HepG2 (cell line): ENCODE results near the gene HMGCR. TPM values are rescaled to one million over a fixed set of nuclear protein-coding genes. Genes with fewer than 3 reads are reported as not detected.

Experiments
- HNF4A ChIP-seq: sonication (generic); formaldehyde crosslinking; IDR thresholded peaks from 2 replicates; pipeline ENCODE4 v1.4.0; 2020; ENCODE audit warnings: missing genetic modification reagents
- MXI1 ChIP-seq: IDR thresholded peaks from 3 replicates; pipeline ENCODE4 v1.6.1; 2012; ENCODE audit warnings: low read depth, low read length, inconsistent platforms, borderline replicate concordance
- NFIC ChIP-seq: IDR thresholded peaks from 2 replicates; pipeline ENCODE4 v1.6.1; 2012; ENCODE audit warnings: mild to moderate bottlenecking, low read length, inconsistent platforms
- NFYB ChIP-seq: sonication (generic); formaldehyde crosslinking; IDR thresholded peaks from 2 replicates; pipeline ENCODE4 v1.4.0; 2020; ENCODE audit warnings: missing genetic modification reagents
- RAD21 ChIP-seq: fragments of 450-650 bp; formaldehyde crosslinking; IDR thresholded peaks from 2 replicates; pipeline ENCODE4 v1.5.0; 2020; ENCODE audit warnings: mild to moderate bottlenecking
- REXO4 ChIP-seq: sonication (generic); formaldehyde crosslinking; IDR thresholded peaks from 2 replicates; pipeline ENCODE4 v1.8.0; 2022; ENCODE audit warnings: missing genetic modification reagents, mild to moderate bottlenecking, borderline replicate concordance
- SALL2 ChIP-seq: sonication (generic); formaldehyde crosslinking; IDR thresholded peaks from 2 replicates; pipeline ENCODE4 v1.8.1; 2023; ENCODE audit warnings: mild to moderate bottlenecking, missing genetic modification reagents, inconsistent platforms
- SP140L ChIP-seq: sonication (generic); formaldehyde crosslinking; IDR thresholded peaks from 2 replicates; pipeline ENCODE4 v1.4.0; 2020; ENCODE audit warnings: missing genetic modification reagents, borderline replicate concordance
- SSRP1 ChIP-seq: IDR thresholded peaks from 2 replicates; pipeline ENCODE4 v1.6.1; 2016; ENCODE audit warnings: control low read depth
- ZFP37 ChIP-seq: sonication (generic); formaldehyde crosslinking; IDR thresholded peaks from 2 replicates; pipeline ENCODE4 v1.4.0; 2020; ENCODE audit warnings: missing genetic modification reagents, borderline replicate concordance
- ZFP82 ChIP-seq: sonication (generic); formaldehyde crosslinking; IDR thresholded peaks from 2 replicates; pipeline ENCODE4 v1.5.1; 2020; ENCODE audit warnings: mild to moderate bottlenecking, missing genetic modification reagents, borderline replicate concordance
- polyA plus RNA-seq, 8 experiments: library from polyadenylated mRNA; depleted of rRNA in 3 of 8; stranded (reverse) in 7 of 8; unstranded in 1 of 8; fragments of >200 nt; fragmentation: Illumina TruSeq in 4 of 8; extraction: Trizol in 4 of 8; gene quantifications; 2 replicates each; pipeline versions ENCODE4 v1.2.1 to v1.2.3, GENCODE V29; 2011 to 2016; ENCODE audit warnings: low read depth in 4 of 8, missing spikeins in 1 of 8, mixed read lengths in 1 of 8; ENCODE audit not compliant: insufficient read depth in 1 of 8
- total RNA-seq, 5 experiments: library from RNA; depleted of rRNA; stranded (reverse); fragments of >200 nt; fragmentation: Illumina TruSeq; extraction: Trizol; gene quantifications; 2 replicates each; pipeline ENCODE4 v1.2.3, GENCODE V29; 2016; ENCODE audit warnings: low read depth in 1 of 5
- TF ChIP-seq, protein P1 (sequence below): sonication (generic); formaldehyde crosslinking; conservative IDR thresholded peaks from 2 replicates; pipeline ENCODE4 v1.8.0; 2022; ENCODE audit warnings: missing genetic modification reagents
- TF ChIP-seq, protein P2 (sequence below): IDR thresholded peaks from 2 replicates; pipeline ENCODE4 v1.6.1; 2012; ENCODE audit warnings: inconsistent platforms
- TF ChIP-seq, protein P3 (sequence below), 2 experiments: fragments of 450-650 bp in 1 of 2; sonication (generic) in 1 of 2; formaldehyde crosslinking; IDR thresholded peaks; 2 replicates each; pipeline versions ENCODE4 v1.5.0 to v1.8.0; 2020 to 2022; ENCODE audit warnings: mild to moderate bottlenecking in 1 of 2, missing genetic modification reagents in 1 of 2
- TF ChIP-seq, protein P4 (sequence below): IDR thresholded peaks from 2 replicates; pipeline ENCODE4 v1.4.0; 2020; ENCODE audit warnings: mild to moderate bottlenecking, missing genetic modification reagents
- TF ChIP-seq, protein P5 (sequence below): sonication (generic); formaldehyde crosslinking; IDR thresholded peaks from 2 replicates; pipeline ENCODE4 v1.4.0; 2020; ENCODE audit warnings: missing genetic modification reagents

Gene HMGCR
- total and polyA plus RNA-seq, 2 of the 13 experiments (the other 11 are each of a cell fraction or from before 2014, with no cell fraction given), result 43.0 to 144 TPM

DNA sequence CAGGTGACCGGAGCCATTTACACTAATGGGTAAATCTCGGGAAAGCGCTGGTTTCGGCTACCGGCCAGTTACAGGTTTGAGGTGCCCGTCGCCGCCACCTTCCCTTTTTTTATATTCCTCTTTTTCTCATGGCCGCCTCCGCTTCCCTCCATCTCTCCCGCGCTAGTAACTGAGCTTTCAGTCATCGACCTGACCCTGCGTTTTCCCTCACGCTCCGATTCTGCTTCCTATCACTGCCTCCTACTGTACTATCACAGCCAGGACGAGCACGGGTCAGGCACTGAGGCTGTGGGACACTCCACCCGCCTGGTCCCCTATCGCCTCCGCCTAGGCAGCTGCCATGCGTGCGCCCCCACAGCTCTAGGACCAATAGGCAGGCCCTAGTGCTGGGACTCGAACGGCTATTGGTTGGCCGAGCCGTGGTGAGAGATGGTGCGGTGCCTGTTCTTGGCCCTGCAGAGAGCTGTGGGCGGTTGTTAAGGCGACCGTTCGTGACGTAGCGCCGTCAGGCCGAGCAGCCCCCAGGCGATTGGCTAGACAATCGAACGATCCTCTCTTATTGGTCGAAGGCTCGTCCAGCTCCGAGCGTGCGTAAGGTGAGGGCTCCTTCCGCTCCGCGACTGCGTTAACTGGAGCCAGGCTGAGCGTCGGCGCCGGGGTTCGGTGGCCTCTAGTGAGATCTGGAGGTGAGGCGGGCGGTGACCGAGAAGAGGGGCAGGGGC is at the start of gene HMGCR (continued):
- TF ChIP-seq, protein P1, sequence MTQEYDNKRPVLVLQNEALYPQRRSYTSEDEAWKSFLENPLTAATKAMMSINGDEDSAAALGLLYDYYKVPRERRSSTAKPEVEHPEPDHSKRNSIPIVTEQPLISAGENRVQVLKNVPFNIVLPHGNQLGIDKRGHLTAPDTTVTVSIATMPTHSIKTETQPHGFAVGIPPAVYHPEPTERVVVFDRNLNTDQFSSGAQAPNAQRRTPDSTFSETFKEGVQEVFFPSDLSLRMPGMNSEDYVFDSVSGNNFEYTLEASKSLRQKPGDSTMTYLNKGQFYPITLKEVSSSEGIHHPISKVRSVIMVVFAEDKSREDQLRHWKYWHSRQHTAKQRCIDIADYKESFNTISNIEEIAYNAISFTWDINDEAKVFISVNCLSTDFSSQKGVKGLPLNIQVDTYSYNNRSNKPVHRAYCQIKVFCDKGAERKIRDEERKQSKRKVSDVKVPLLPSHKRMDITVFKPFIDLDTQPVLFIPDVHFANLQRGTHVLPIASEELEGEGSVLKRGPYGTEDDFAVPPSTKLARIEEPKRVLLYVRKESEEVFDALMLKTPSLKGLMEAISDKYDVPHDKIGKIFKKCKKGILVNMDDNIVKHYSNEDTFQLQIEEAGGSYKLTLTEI (CRISPR knock-in tag), result no peak
- TF ChIP-seq NFIC (no peak), NFYB (CRISPR knock-in tag) (peak; percentile 99), ZFP37 (no peak; the same call in 1 of the 2 replicates), SP140L (CRISPR knock-in tag) (no peak), HNF4A (CRISPR knock-in tag) (0 out of 2 replicates have a peak, but pooled peaks have one; percentile 13), SALL2 (CRISPR knock-in tag) (peak; percentile 90), RAD21 (peak; percentile 83), ZFP82 (CRISPR knock-in tag) (no peak), SSRP1 (CRISPR knock-in tag) (no peak), REXO4 (no peak), MXI1 (peak; percentile 88)
- TF ChIP-seq, protein P2, sequence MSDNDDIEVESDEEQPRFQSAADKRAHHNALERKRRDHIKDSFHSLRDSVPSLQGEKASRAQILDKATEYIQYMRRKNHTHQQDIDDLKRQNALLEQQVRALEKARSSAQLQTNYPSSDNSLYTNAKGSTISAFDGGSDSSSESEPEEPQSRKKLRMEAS, result peak; percentile 91
- TF ChIP-seq, protein P3, sequence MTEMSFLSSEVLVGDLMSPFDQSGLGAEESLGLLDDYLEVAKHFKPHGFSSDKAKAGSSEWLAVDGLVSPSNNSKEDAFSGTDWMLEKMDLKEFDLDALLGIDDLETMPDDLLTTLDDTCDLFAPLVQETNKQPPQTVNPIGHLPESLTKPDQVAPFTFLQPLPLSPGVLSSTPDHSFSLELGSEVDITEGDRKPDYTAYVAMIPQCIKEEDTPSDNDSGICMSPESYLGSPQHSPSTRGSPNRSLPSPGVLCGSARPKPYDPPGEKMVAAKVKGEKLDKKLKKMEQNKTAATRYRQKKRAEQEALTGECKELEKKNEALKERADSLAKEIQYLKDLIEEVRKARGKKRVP (CRISPR knock-in tag; IDR thresholded peaks at IDR 0.05), result 0 out of 4 replicates have a peak, but pooled peaks of 1 of the 2 experiments have one; percentile 36
- TF ChIP-seq, protein P4, sequence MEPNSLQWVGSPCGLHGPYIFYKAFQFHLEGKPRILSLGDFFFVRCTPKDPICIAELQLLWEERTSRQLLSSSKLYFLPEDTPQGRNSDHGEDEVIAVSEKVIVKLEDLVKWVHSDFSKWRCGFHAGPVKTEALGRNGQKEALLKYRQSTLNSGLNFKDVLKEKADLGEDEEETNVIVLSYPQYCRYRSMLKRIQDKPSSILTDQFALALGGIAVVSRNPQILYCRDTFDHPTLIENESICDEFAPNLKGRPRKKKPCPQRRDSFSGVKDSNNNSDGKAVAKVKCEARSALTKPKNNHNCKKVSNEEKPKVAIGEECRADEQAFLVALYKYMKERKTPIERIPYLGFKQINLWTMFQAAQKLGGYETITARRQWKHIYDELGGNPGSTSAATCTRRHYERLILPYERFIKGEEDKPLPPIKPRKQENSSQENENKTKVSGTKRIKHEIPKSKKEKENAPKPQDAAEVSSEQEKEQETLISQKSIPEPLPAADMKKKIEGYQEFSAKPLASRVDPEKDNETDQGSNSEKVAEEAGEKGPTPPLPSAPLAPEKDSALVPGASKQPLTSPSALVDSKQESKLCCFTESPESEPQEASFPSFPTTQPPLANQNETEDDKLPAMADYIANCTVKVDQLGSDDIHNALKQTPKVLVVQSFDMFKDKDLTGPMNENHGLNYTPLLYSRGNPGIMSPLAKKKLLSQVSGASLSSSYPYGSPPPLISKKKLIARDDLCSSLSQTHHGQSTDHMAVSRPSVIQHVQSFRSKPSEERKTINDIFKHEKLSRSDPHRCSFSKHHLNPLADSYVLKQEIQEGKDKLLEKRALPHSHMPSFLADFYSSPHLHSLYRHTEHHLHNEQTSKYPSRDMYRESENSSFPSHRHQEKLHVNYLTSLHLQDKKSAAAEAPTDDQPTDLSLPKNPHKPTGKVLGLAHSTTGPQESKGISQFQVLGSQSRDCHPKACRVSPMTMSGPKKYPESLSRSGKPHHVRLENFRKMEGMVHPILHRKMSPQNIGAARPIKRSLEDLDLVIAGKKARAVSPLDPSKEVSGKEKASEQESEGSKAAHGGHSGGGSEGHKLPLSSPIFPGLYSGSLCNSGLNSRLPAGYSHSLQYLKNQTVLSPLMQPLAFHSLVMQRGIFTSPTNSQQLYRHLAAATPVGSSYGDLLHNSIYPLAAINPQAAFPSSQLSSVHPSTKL (CRISPR knock-in tag), result peak; percentile 60; the same call in 1 of the 2 replicates
- TF ChIP-seq, protein P5, sequence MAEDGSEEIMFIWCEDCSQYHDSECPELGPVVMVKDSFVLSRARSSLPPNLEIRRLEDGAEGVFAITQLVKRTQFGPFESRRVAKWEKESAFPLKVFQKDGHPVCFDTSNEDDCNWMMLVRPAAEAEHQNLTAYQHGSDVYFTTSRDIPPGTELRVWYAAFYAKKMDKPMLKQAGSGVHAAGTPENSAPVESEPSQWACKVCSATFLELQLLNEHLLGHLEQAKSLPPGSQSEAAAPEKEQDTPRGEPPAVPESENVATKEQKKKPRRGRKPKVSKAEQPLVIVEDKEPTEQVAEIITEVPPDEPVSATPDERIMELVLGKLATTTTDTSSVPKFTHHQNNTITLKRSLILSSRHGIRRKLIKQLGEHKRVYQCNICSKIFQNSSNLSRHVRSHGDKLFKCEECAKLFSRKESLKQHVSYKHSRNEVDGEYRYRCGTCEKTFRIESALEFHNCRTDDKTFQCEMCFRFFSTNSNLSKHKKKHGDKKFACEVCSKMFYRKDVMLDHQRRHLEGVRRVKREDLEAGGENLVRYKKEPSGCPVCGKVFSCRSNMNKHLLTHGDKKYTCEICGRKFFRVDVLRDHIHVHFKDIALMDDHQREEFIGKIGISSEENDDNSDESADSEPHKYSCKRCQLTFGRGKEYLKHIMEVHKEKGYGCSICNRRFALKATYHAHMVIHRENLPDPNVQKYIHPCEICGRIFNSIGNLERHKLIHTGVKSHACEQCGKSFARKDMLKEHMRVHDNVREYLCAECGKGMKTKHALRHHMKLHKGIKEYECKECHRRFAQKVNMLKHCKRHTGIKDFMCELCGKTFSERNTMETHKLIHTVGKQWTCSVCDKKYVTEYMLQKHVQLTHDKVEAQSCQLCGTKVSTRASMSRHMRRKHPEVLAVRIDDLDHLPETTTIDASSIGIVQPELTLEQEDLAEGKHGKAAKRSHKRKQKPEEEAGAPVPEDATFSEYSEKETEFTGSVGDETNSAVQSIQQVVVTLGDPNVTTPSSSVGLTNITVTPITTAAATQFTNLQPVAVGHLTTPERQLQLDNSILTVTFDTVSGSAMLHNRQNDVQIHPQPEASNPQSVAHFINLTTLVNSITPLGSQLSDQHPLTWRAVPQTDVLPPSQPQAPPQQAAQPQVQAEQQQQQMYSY (CRISPR knock-in tag), result no peak
